Adrenal gland (tissue), 5 donors: ENCODE measurements around the gene HHAT.

Experiments
- CTCF ChIP-seq, 6 experiments: fragments of 450-650 bp in 4 of 6; fragments of 200-600 bp in 2 of 6; sonication (generic) in 1 of 6; IDR thresholded peaks; 1 replicate in 5 of 6; 2 replicates in 1 of 6; pipeline versions ENCODE4 v1.5.1 to v1.8.0; 2016 to 2021; ENCODE audit warnings: antibody characterized with exemption in 6 of 6, mild to moderate bottlenecking in 2 of 6, moderate library complexity in 1 of 6
- POLR2A ChIP-seq, 2 donors: fragments of 450-650 bp; IDR thresholded peaks; one replicate each; pipeline ENCODE4 v1.6.1; 2017; ENCODE audit warnings: antibody characterized with exemption in 2 of 2, mild to moderate bottlenecking in 2 of 2, moderate library complexity in 1 of 2
- donor health status: DM: no; HTN: no; CAD: no.

- no peak for TF ChIP-seq CTCF (IDR thresholded peaks at IDR 0.05)
- TF ChIP-seq POLR2A (IDR thresholded peaks at IDR 0.05) = no peak
Measured at GRCh38 chr1:210366767-210367166, 38.1 kb downstream of the HHAT start.
